HG02610 (cell line): ENCODE data around the gene ARHGEF16.

Experiments
- ATAC-seq: cut with Tn5 transposase; IDR thresholded peaks from one replicate; pipeline ENCODE4 v1.9.1; 2021; ENCODE audit warnings: mild to moderate bottlenecking, moderate library complexity; ENCODE audit not compliant: unreplicated experiment

Gene ARHGEF16

GRCh38 chr1:3498986-3499385 lies 44.5 kb downstream of the ARHGEF16 start:
- no peak for ATAC-seq

GRCh38 chr1:3499611-3500010 lies 45.1 kb downstream of the ARHGEF16 start:
- no peak for ATAC-seq

- no peak for ATAC-seq
Measured at GRCh38 chr1:3500265-3500835, 45.9 kb downstream of the ARHGEF16 start.

- ATAC-seq: no peak
Measured at GRCh38 chr1:3501437-3501836, 47.0 kb downstream of the ARHGEF16 start.

GRCh38 chr1:3501856-3502640 lies 47.6 kb downstream of the ARHGEF16 start:
- no peak for ATAC-seq

GRCh38 chr1:3502641-3503524 lies 48.4 kb downstream of the ARHGEF16 start:
- ATAC-seq: no peak

GRCh38 chr1:3503525-3503886 lies 49.0 kb downstream of the ARHGEF16 start:
- no peak for ATAC-seq

- ATAC-seq: no peak
Measured at GRCh38 chr1:3504151-3504821, 49.8 kb downstream of the ARHGEF16 start.

- no peak for ATAC-seq
Measured at GRCh38 chr1:3504822-3505153, 50.3 kb downstream of the ARHGEF16 start.

GRCh38 chr1:3505161-3505560 lies 50.7 kb downstream of the ARHGEF16 start:
- no peak for ATAC-seq

GRCh38 chr1:3506041-3506440 lies 51.6 kb downstream of the ARHGEF16 start:
- no peak for ATAC-seq

- ATAC-seq: no peak
Measured at GRCh38 chr1:3506943-3507342, 52.5 kb downstream of the ARHGEF16 start.

- ATAC-seq: no peak
Measured at GRCh38 chr1:3507636-3508275, 53.3 kb downstream of the ARHGEF16 start.

- ATAC-seq: no peak
Measured at GRCh38 chr1:3508757-3509415, 54.4 kb downstream of the ARHGEF16 start.

GRCh38 chr1:3509721-3510120 lies 55.3 kb downstream of the ARHGEF16 start:
- no peak for ATAC-seq

- ATAC-seq: no peak
Measured at GRCh38 chr1:3510136-3510955, 55.9 kb downstream of the ARHGEF16 start.

- ATAC-seq: no peak
Measured at GRCh38 chr1:3510956-3511250, 56.4 kb downstream of the ARHGEF16 start.

GRCh38 chr1:3511306-3511705 lies 56.8 kb downstream of the ARHGEF16 start:
- no peak for ATAC-seq

- no peak for ATAC-seq
Measured at GRCh38 chr1:3511856-3512255, 57.4 kb downstream of the ARHGEF16 start.

GRCh38 chr1:3514404-3514803 lies 59.9 kb downstream of the ARHGEF16 start:
- ATAC-seq: no peak
